Panc1 (cell line): ENCODE measurements around the gene YIPF1.
"Not testable (repeated sequence)": the region's sequence is repeated elsewhere in the genome, so short reads cannot be mapped to it uniquely, and the experiment has no call there.

ENCODE experiments used
- POLR2AphosphoS5 ChIP-seq: IDR thresholded peaks from 2 replicates; pipeline ENCODE4 v1.6.1; 2012; ENCODE audit warnings: mild to moderate bottlenecking, low read depth, low read length, moderate library complexity
- SIN3A ChIP-seq: IDR thresholded peaks from 2 replicates; pipeline ENCODE4 v1.6.1; 2012; ENCODE audit warnings: low read depth, mild to moderate bottlenecking, low read length, moderate library complexity, borderline replicate concordance; ENCODE audit not compliant: insufficient read depth
- TCF7L2 ChIP-seq: IDR thresholded peaks from 2 replicates; pipeline ENCODE4 v1.6.1; 2011; ENCODE audit warnings: mild to moderate bottlenecking, low read depth, low read length, inconsistent platforms
- TF ChIP-seq, protein P1 (sequence below): fragments of 450-650 bp; IDR thresholded peaks from 2 replicates; pipeline ENCODE4 v1.5.1; 2017; ENCODE audit warnings: mild to moderate bottlenecking

DNA sequence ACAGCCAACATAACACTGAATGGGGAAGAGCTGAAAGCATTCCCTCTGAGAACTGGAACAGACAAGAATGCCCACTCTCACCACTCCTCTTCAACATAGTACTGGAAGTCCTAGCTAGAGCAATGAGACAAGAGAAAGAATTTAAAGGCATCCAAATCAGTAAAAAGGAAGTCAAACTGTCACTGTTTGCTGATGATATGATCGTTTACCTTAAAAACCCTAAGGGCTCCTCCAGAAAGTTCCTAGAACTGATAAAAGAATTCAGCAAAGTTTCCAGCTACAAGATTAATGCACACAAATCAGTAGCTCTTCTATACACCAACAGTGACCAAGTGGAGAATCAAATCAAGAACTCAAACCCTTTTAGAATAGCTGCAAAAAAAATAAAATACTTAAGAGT lies 74.1 kb downstream of the YIPF1 start:
- TF ChIP-seq, protein P1, sequence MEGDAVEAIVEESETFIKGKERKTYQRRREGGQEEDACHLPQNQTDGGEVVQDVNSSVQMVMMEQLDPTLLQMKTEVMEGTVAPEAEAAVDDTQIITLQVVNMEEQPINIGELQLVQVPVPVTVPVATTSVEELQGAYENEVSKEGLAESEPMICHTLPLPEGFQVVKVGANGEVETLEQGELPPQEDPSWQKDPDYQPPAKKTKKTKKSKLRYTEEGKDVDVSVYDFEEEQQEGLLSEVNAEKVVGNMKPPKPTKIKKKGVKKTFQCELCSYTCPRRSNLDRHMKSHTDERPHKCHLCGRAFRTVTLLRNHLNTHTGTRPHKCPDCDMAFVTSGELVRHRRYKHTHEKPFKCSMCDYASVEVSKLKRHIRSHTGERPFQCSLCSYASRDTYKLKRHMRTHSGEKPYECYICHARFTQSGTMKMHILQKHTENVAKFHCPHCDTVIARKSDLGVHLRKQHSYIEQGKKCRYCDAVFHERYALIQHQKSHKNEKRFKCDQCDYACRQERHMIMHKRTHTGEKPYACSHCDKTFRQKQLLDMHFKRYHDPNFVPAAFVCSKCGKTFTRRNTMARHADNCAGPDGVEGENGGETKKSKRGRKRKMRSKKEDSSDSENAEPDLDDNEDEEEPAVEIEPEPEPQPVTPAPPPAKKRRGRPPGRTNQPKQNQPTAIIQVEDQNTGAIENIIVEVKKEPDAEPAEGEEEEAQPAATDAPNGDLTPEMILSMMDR: not testable (repeated sequence)
- TF ChIP-seq POLR2AphosphoS5, SIN3A, TCF7L2: not testable (repeated sequence)
